GM19351 (cell line): ENCODE measurements around the gene NLRC5.
"Not testable (repeated sequence)": the region's sequence is repeated elsewhere in the genome, so short reads cannot be mapped to it uniquely, and the experiment has no call there.

Experiments
- ATAC-seq: cut with Tn5 transposase; IDR thresholded peaks from one replicate; pipeline ENCODE4 v1.9.1; 2021; ENCODE audit warnings: mild to moderate bottlenecking, moderate library complexity; ENCODE audit not compliant: unreplicated experiment

NLRC5 gene

GRCh38 chr16:57092786-57093411, 103.5 kb downstream of the NLRC5 start:
- peak; percentile 56 for ATAC-seq

- no peak for ATAC-seq
Observed at GRCh38 chr16:57093666-57094564, 104.6 kb downstream of the NLRC5 start.

DNA sequence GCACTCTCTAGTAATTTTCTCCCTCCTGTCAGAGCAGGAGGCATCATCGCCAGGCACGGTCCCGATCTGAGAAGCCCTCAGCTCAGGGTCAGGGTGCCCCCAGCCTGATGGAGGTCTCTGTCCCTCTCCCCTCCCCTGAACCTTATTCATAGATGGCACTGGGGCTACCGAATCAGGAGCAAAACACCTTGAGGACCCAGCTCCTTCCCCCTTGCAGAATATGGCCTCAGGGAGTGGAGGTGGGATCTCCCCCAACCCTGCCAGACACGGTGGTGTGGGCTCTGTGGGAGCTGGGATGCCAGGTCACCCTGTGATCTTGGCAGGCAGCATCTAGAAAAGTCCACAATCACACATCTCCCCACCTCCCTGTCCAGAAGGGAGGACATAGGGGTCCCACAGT, 105.6 kb downstream of the NLRC5 start:
- no peak for ATAC-seq

- ATAC-seq = no peak
Observed at GRCh38 chr16:57096192-57096591, 106.8 kb downstream of the NLRC5 start.

DNA sequence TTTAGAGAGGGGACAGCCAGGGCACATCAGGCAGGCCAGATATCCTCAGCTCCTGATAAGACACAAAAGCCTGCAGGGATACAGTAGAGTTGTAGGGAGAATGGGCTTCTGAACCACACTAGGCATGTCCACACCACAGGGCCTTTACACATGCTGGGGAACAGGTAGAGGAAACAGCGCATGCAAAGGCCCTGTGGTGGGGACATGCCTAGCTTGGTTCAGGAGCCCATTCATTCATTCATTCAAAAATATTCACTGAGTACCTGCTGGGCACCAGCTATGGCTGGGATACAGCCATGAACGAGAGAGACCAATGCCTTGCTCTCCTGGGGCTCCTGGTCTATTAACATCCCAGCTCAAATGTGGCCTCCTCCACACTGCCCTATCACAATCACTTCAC, 107.4 kb downstream of the NLRC5 start:
- no peak for ATAC-seq

DNA sequence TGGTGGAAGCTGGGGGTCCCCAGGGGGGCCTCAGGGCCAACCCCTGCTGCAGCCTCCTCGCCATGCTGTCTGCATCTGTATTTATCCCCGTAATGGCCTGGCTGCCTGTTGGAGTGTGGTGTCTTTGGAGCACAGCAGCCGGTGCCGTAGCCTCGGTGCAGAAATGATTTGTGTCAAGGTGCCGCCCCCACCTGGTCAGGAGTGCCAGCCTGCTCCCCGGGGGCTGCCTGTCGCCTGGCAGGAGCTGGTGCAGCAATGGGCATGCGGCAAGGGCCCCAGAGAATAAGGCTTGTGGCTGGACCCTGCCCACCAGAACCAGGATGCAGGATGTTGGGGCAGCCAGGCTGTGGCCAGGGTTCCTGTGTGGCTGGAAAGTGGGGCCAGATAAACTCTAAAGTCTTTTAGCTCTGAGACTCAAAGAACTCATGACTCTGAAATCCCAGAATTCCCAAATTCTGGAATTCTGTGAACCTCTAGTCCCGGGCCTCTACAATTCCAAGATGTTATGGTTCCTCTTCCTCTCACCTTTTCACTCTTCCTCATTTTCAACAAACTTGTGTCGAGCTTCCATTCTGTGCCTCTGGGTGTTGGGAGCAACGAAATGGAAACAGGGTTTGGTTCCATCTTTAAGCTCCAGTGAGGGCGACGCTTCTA, 109.0 kb downstream of the NLRC5 start:
- ATAC-seq = no peak

- ATAC-seq = not testable (repeated sequence)
Observed at GRCh38 chr16:57099965-57100364, 110.6 kb downstream of the NLRC5 start.

- ATAC-seq = no peak
Observed at GRCh38 chr16:57100445-57100844, 111.1 kb downstream of the NLRC5 start.

GRCh38 chr16:57102888-57103851, 113.8 kb downstream of the NLRC5 start:
- no peak for ATAC-seq

DNA sequence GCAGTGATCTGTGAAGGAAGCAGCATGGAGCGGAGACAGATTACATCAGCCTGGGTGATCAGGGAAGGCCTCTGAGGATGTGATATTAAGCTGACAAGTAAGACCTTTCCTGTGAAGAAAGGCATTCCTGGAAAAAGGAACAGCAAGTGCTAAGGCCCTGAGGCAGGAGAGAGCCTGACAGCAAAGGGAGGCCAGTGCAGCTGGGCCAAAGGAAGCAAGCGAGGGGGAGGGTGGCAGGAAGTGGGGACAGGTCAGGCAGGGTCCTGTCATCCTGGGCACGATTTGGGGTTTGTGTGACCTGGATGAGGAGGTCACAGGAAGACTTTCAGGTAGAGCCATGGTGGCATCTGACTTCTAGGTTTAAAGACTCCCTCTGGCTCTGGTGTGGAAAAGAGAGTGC, 115.3 kb downstream of the NLRC5 start:
- no peak for ATAC-seq

GRCh38 chr16:57105184-57105583, 115.8 kb downstream of the NLRC5 start:
- no peak for ATAC-seq

DNA sequence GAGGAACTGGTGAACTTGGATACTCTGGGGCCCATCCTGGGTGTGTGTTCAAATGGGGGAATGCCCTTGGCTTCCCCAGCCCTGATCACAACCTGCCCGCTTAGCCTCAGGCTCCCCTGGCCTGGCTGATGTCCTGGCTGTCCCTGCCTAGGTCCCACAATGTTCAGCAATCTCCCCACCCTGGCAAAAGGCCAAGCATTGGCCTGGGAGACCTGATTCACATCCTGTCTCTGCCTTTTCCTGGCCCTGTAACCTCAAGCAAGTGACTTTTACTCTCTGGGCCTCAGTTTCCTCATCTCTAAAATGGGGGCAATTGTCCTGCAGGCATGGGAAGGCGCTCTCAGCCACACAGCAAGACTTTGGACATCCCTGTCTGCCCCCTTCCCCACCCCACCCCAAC, 117.4 kb downstream of the NLRC5 start:
- ATAC-seq = no peak

DNA sequence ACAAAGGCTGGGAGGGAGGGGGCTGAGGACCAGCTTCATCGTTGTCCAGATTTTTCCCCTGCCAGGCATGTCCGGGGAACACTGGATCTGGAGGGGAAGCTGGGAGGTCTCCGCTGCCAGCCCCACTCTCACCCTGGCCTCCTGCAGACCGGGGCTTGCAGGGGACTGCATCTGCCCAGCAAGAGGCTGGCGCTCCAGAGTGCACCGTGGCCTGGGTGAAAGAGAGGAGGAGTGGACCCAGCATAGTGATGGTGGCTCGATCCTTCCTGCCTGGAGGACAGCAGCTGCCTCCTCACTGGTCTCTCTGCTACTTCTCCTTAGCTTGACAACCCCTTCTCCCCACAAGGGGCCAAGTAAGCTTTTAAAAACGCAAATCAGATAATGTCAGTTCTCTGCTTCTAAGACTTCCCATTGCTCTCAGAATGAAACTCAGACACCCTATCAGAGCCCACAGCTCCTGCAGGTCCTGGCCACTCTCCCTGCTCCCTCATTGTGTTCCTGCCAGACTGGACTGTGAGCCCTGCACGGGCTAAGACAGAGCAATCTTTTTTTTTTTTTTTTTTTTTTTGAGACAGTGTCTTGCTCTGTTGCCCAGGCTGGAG, 118.1 kb downstream of the NLRC5 start:
- ATAC-seq = no peak

- ATAC-seq = no peak
Observed at GRCh38 chr16:57108432-57108831, 119.1 kb downstream of the NLRC5 start.

- ATAC-seq = not testable (repeated sequence)
Observed at GRCh38 chr16:57109259-57110105, 120.1 kb downstream of the NLRC5 start.

DNA sequence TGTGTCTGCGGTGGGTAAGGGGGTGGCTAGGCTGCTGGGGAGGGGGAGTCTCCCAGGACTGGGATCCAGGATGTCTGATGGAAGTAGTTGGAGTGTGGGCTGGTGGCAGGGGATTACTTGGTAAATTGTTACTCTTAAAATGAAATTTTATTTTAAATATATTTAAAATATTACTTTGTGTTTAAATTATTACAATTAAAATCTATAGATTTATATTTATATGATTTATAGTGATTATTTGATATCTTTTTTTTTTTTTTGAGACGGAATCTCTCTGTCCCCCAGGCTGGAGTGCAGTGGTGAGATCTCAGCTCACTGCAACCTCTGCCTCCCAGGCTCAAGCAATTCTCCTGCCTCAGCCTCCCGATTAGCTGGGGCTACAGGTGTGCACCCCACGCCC, 121.6 kb downstream of the NLRC5 start:
- ATAC-seq = no peak

DNA sequence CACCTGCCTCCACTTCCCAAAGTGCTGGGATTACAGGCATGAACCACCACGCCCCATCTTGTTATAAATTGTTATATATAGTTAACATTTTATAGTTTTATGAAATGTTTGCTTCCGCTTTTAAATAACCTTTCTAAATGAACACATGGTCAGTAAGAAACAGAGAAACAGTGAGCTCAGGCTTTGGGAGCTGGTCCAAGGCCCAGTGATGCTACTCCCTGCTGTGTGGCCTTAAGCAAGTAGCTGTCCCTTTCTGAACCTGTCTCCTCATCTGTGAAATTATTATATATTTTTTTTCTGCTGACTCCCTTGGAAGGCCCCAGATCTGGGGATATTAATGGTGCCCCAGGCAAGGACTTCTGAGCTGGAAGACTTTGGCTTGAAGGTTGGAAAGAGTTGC, 122.1 kb downstream of the NLRC5 start:
- no peak for ATAC-seq

GRCh38 chr16:57112403-57113041, 123.2 kb downstream of the NLRC5 start:
- ATAC-seq = no peak

DNA sequence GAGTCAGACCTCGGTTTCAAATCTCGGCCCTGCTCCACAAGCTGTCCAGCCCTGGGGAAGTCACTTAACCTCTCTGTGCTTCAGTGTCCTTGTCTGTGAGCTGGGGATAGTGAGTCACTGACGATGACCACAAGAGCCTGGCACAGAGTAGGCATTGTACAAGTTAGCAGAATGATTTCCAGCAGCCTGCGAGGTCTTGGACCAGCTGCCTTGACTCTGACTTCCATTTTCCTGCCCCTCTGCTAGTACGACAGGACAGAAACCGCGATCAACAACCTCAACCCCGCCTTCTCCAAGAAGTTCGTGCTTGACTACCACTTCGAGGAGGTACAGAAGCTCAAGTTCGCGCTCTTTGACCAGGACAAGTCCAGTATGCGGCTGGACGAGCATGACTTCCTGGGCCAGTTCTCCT, 123.7 kb downstream of the NLRC5 start:
- no peak for ATAC-seq
